ENCODE results near the gene EGLN3.

EGLN3 gene

DNA sequence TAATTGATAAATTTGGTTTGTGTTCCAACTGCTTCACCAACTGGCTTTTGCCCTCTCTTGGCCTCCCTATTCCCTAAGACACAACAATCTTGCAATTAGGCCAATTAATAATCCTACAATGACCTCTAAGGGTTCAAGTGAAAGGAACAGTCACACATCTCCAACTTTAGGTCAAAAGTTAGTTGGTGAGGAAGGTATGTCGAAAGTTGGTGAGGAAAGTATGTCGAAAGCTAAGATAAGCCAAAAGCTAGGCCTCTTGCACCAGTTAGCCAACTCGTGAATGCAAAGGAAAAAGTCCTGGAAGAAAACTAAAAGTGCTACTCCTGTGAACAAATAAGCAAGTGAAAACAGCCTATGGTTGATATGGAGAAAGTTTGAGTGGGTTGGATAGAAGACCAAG is 32.6 kb downstream of the EGLN3 start:
- Mint-ChIP-seq H3K9me3 (no peaks in the 10 kb centered on the region), H3K27ac (no peak overlapping the region), H3K36me3 (ENCODE audit: low read depth) (no peaks in the 10 kb centered on the region), H3K27me3 (no peaks in the 10 kb centered on the region), H3K4me3 (no peak overlapping the region), H3K4me1 (no peaks in the 10 kb centered on the region)
- no peak for ATAC-seq
- no peak for DNase-seq

GRCh38 chr14:33917661-33918060 is 33.2 kb downstream of the EGLN3 start:
- Mint-ChIP-seq H3K27ac (no peak overlapping the region), H3K9me3 (no peaks in the 10 kb centered on the region), H3K4me3 (no peak overlapping the region), H3K27me3 (peaks cover 2% of the 10 kb centered on the region), H3K36me3 (ENCODE audit: low read depth) (no peaks in the 10 kb centered on the region), H3K4me1 (no peaks in the 10 kb centered on the region)
- DNase-seq (no peak), ATAC-seq (no peak)

GRCh38 chr14:33916663-33917565 is 34.0 kb downstream of the EGLN3 start:
- DNase-seq (no peak), ATAC-seq (no peak)
- H3K27me3 Mint-ChIP-seq = peaks cover 2% of the 10 kb centered on the region
- H3K27ac Mint-ChIP-seq = no peak overlapping the region
- H3K4me1 Mint-ChIP-seq = no peaks in the 10 kb centered on the region
- H3K36me3 Mint-ChIP-seq (ENCODE audit: low read depth) = no peaks in the 10 kb centered on the region
- H3K9me3 Mint-ChIP-seq = no peaks in the 10 kb centered on the region
- H3K4me3 Mint-ChIP-seq = no peak overlapping the region

GRCh38 chr14:33915682-33916081 is 35.2 kb downstream of the EGLN3 start:
- H3K27ac Mint-ChIP-seq = no peak overlapping the region
- peaks cover 2% of the 10 kb centered on the region for H3K27me3 Mint-ChIP-seq
- no peaks in the 10 kb centered on the region for H3K4me1 Mint-ChIP-seq
- ATAC-seq (no peak), DNase-seq (no peak)
- no peaks in the 10 kb centered on the region for H3K36me3 Mint-ChIP-seq (ENCODE audit: low read depth)
- H3K9me3 Mint-ChIP-seq = no peaks in the 10 kb centered on the region
- H3K4me3 Mint-ChIP-seq = no peak overlapping the region

GRCh38 chr14:33914676-33915516 is 36.0 kb downstream of the EGLN3 start:
- H3K4me3 Mint-ChIP-seq = no peak overlapping the region
- no peaks in the 10 kb centered on the region for H3K36me3 Mint-ChIP-seq (ENCODE audit: low read depth)
- no peaks in the 10 kb centered on the region for H3K9me3 Mint-ChIP-seq
- ATAC-seq (no peak), DNase-seq (no peak)
- no peak overlapping the region for H3K27ac Mint-ChIP-seq
- H3K27me3 Mint-ChIP-seq = peaks cover 2% of the 10 kb centered on the region
- H3K4me1 Mint-ChIP-seq = no peaks in the 10 kb centered on the region

DNA sequence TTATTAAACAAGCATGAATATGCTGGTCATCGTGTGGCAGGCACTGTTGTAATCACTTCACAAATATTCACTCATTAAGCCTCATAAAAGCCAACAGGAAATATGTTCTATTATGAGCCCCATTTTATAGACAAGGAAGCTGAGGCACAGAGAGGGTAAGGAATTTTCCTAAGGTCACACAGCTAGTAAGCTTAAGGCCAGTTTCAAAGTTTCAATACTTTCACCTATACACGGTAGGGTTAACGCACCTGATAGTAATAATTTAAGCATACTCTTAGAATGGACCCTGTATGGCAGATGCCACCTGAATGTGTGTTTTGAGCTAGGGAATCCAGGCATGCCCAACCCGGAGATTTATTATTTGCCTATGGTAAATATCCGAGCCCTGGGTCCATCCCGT is 39.8 kb downstream of the EGLN3 start:
- Mint-ChIP-seq H3K27ac (no peak overlapping the region), H3K36me3 (ENCODE audit: low read depth) (no peaks in the 10 kb centered on the region), H3K9me3 (no peaks in the 10 kb centered on the region), H3K4me3 (no peak overlapping the region), H3K27me3 (peaks cover 2% of the 10 kb centered on the region), H3K4me1 (no peaks in the 10 kb centered on the region)
- no peak for ATAC-seq
- DNase-seq = no peak

GRCh38 chr14:33910435-33910834 is 40.4 kb downstream of the EGLN3 start:
- DNase-seq (no peak), ATAC-seq (no peak)
- Mint-ChIP-seq H3K9me3 (no peaks in the 10 kb centered on the region), H3K27me3 (peaks cover 2% of the 10 kb centered on the region), H3K36me3 (ENCODE audit: low read depth) (no peaks in the 10 kb centered on the region), H3K4me1 (no peaks in the 10 kb centered on the region), H3K4me3 (no peak overlapping the region), H3K27ac (no peak overlapping the region)

- Mint-ChIP-seq H3K27me3 (peaks cover 2% of the 10 kb centered on the region), H3K27ac (no peak overlapping the region), H3K36me3 (ENCODE audit: low read depth) (no peaks in the 10 kb centered on the region), H3K4me1 (no peaks in the 10 kb centered on the region), H3K4me3 (no peak overlapping the region), H3K9me3 (no peaks in the 10 kb centered on the region)
- ATAC-seq = no peak
- no peak for DNase-seq
Observed at GRCh38 chr14:33909380-33910084, 41.3 kb downstream of the EGLN3 start.

GRCh38 chr14:33908540-33909223 is 42.2 kb downstream of the EGLN3 start:
- Mint-ChIP-seq H3K4me1 (no peaks in the 10 kb centered on the region), H3K9me3 (no peaks in the 10 kb centered on the region), H3K27ac (no peak overlapping the region), H3K36me3 (ENCODE audit: low read depth) (no peaks in the 10 kb centered on the region), H3K4me3 (no peak overlapping the region), H3K27me3 (peaks cover 2% of the 10 kb centered on the region)
- no peak for ATAC-seq
- no peak for DNase-seq

- Mint-ChIP-seq H3K4me3 (no peak overlapping the region), H3K4me1 (no peaks in the 10 kb centered on the region), H3K27ac (no peak overlapping the region), H3K9me3 (no peaks in the 10 kb centered on the region), H3K27me3 (no peaks in the 10 kb centered on the region), H3K36me3 (ENCODE audit: low read depth) (no peaks in the 10 kb centered on the region)
- ATAC-seq (no peak), DNase-seq (no peak)
Observed at GRCh38 chr14:33906968-33907367, 43.9 kb downstream of the EGLN3 start.

DNA sequence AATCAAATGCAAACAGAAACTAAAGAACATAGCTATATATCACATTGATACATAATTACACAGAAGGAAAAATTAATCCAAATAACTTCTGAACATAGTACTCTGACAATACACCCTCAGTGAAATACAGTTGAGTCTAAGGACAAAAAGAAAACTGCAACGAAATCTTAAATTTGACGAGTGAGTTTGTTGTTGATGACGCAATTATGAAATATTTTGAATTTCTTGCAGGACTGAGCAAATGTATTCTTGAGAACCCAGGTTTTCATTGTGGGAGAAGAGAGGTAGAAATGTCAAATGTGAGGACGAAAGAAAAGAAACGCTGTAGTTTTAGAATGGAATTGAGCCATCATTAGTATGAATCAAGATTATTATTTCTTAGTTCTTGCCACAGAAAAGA is 46.3 kb downstream of the EGLN3 start:
- H3K36me3 Mint-ChIP-seq (ENCODE audit: low read depth) = no peaks in the 10 kb centered on the region
- no peak overlapping the region for H3K4me3 Mint-ChIP-seq
- DNase-seq (no peak), ATAC-seq (no peak)
- H3K9me3 Mint-ChIP-seq = no peaks in the 10 kb centered on the region
- H3K4me1 Mint-ChIP-seq = no peaks in the 10 kb centered on the region
- no peak overlapping the region for H3K27ac Mint-ChIP-seq
- H3K27me3 Mint-ChIP-seq = no peaks in the 10 kb centered on the region

GRCh38 chr14:33903369-33903768 is 47.5 kb downstream of the EGLN3 start:
- Mint-ChIP-seq H3K4me1 (no peaks in the 10 kb centered on the region), H3K36me3 (ENCODE audit: low read depth) (no peaks in the 10 kb centered on the region), H3K4me3 (no peak overlapping the region), H3K9me3 (no peaks in the 10 kb centered on the region), H3K27ac (no peak overlapping the region), H3K27me3 (peaks cover under 1% of the 10 kb centered on the region)
- no peak for DNase-seq
- no peak for ATAC-seq

GRCh38 chr14:33902363-33902762 is 48.5 kb downstream of the EGLN3 start:
- DNase-seq (no peak), ATAC-seq (no peak)
- Mint-ChIP-seq H3K27me3 (peaks cover 2% of the 10 kb centered on the region), H3K4me3 (no peak overlapping the region), H3K36me3 (ENCODE audit: low read depth) (no peaks in the 10 kb centered on the region), H3K27ac (no peak overlapping the region), H3K9me3 (no peaks in the 10 kb centered on the region), H3K4me1 (no peaks in the 10 kb centered on the region)

- DNase-seq (no peak), ATAC-seq (no peak)
- H3K9me3 Mint-ChIP-seq = no peaks in the 10 kb centered on the region
- H3K4me3 Mint-ChIP-seq = no peak overlapping the region
- no peaks in the 10 kb centered on the region for H3K4me1 Mint-ChIP-seq
- H3K27me3 Mint-ChIP-seq = peaks cover 2% of the 10 kb centered on the region
- no peaks in the 10 kb centered on the region for H3K36me3 Mint-ChIP-seq (ENCODE audit: low read depth)
- no peak overlapping the region for H3K27ac Mint-ChIP-seq
Observed at GRCh38 chr14:33901426-33902155, 49.3 kb downstream of the EGLN3 start.
